Renal cortical epithelial cell (primary cell): ENCODE results near the gene RSPH9. TPM values are rescaled to one million over a fixed set of nuclear protein-coding genes. Genes with fewer than 3 reads are reported as not detected.
"Not testable (repeated sequence)": the region's sequence is repeated elsewhere in the genome, so short reads cannot be mapped to it uniquely, and the experiment has no call there.

ENCODE experiments used
- DNase-seq: peaks from one replicate; pipeline ENCODE4 v3.0.0-alpha.2; 2011; ENCODE audit warnings: low read depth
- total RNA-seq: library from RNA; depleted of rRNA; stranded (reverse); fragments of >200 nt; gene quantifications from 2 replicates; pipeline ENCODE4 v1.2.3, GENCODE V29; 2014

RSPH9 gene
- total RNA-seq, 1 donor from 2014 or later = 0.35 TPM

DNA sequence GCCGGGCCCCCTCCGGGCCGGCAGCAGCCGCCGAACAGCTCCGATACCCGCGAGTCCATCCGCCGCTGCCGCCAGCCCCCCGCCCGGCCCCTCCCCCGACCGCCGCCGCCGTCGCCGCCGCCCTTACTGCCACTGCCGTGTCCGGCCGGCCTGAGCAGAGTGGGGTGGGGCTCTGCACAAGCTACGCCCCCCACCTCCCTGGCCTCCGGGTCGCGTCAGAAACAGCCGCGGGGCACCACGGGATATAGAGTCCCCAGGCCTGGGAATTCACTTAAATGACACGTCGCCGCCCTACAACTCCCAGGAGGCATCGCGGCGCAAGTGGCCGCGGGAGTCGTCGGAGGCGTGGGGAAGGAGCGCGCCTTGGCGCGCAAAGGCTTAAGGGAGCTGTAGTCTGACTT is 15.7 kb upstream of the RSPH9 start, which contains the start of gene GTPBP2:
GTPBP2 (minus strand) TSS at position 161 of the 401 bp plus-strand sequence; CDS start at position 59, 102 bp downstream.
- DNase-seq = peak; percentile 97

DNA sequence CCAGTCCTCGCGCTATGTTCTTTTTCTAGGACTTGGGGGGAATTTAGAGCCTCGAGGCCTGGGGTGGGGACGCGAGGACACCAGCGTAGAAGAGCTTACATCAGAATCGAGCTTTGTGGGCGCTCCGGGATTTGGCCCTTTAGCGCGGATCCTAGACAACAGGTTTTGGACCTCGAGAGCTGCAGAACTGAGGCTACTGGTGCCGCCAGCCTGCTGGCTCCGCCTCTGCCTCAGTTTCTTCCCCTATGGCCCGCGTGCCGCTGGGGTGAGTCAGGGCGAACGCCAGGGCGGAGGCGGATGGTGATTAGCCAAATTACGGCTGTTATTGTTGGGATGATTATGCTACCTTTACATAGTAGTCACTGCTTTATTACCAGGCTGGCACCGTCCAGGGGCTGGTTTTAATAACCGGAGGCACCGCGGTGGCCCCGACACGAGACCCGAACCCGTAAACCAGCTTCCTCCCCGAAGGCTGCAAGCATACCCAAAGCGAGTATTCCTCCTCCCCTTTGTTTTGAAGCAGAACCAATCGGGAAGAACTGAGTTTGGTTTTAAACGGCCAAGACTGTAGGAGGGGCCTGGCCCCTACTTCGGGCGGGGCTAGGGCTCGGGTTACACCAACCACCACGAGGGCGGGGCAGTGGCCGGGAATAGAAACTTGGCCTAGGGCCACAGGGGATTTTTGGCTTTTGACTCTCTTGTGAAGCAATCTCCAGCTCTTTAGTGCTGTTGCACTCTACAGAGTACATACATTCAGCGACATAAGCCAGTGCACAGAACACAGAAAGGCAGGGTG is 15.1 kb upstream of the RSPH9 start:
- peak; percentile 96 for DNase-seq

DNA sequence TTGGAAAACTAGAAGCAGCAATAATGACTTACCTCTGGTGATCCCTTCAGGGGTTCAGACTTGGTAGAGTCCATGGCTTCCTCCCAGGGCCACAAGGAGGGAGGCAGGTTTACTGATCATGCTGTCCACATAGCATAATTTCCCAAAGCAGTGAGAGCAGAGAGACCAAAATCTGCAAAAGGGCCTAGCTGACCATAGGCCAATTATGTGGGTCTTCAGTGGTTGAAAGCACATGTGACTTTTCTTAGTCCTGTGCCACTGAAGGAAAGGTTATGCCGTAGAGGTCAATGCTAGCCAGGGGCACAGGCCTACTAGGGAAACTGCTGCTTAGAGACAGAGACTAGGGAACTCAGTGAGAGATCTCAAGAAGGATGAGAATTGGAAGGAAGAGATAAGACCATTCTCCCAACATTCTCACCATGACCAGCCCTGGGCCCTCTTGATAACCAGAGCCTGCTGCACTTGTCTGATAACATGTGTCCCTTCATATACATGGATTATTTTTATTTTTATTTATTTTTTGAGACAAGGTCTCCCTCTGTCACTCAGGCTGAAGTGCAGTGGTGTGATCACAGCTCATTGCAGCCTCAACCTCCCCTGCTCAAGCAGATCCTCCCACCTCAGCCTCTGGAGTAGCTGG is 13.7 kb upstream of the RSPH9 start:
- DNase-seq = no peak

DNA sequence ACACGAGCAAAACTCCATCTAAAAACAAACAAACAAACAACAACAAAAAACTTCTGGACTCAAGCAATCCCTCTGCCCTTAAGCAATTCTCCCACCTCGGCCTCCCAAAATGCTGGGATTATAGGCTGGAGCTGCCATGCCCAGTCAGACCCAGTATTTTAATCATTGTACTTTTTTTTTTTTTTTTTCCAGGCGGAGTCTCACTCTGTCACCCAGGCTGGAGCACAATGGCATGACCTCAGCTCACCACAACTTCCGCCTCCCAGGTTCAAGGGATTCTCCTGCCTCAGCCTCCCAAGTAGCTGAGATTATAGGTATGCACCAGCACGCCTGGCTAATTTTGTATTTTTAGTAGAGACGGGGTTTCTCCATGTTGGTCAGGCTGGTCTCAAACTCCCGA is 11.8 kb upstream of the RSPH9 start:
- DNase-seq = not testable (repeated sequence)

DNA sequence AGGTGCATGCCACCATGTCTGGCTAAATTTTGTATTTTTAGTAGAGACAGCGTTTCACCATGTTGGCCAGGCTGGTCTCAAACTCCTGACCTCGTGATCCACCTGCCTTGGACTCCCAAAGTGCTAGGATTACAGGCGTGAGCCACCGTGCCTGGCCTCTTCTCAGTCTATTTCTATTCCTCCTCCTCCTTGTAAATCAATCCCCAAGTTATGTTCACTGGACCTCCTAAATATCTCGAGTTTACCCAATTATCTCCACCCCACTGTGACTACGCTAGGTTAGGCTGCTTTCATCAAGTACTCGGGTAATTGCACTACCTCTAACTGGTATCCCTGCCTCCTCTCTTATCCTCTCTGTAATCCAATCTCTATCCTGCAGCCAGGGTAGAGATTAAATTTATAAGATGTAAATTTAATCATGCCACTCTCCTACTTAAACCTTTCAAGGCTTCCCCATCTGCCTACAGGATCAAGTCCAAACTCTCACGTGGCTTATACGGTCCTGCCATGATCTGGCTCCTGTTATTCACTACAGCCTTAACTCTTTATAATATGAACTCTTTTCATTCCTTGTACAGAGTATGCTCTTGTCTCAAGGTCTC is 10.0 kb upstream of the RSPH9 start:
- DNase-seq = no peak

DNA sequence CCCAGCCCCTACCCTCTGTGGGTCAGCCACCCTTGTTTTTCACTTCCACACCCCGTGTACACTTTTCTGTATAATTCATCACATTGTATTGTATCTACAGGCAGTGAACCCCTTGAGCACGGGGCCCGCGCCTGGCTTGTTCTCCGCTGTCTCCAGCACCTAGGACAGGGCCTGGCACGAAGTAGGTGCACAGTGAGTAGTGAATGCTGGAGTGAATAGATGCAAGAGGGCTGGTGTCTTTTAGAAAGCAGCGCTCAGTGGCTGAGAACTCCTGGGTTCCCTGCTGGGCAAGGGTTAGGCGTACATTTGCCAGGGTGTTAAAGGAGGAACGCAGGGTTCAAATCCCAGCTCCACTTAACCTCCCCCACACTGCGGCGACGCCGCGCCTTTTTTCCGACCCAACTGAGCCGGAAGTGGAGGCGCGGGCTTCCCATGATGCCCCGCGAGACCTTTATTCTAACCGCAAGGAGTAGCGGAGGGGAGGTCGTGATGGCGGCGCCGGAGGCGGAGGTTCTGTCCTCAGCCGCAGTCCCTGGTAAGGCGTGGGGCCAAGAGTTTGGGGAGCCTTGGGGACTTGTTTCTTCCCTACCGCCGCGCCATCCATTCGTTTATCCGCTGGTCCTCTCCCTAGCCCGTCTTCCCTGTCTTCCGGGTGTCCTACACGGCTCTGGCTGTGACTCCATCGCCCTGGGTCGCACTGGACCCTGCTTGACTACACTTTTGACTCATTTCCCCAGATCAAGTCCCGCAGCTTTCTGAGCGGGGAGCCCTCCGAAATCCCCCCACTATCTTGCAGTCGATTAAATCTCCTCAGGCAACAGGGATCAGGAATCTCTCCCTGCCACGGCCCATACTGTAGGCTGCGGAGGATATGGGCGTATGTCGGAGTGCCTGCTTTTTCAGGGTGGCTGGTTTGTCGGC is 9.2 kb upstream of the RSPH9 start, which contains the start of gene MAD2L1BP:
MAD2L1BP (plus strand) TSS at position 454 of the 921 bp plus-strand sequence; CDS start at position 490, 36 bp downstream.
- DNase-seq = peak; percentile 46

DNA sequence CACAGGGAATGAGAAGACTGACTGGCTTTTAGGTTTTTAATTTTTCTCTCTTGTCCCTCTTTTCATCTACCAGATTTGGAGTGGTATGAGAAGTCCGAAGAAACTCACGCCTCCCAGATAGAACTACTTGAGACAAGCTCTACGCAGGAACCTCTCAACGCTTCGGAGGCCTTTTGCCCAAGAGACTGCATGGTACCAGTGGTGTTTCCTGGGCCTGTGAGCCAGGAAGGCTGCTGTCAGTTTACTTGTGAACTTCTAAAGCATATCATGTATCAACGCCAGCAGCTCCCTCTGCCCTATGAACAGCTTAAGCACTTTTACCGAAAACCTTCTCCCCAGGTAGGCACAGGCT is 8.6 kb upstream of the RSPH9 start:
- peak; percentile 9 for DNase-seq

DNA sequence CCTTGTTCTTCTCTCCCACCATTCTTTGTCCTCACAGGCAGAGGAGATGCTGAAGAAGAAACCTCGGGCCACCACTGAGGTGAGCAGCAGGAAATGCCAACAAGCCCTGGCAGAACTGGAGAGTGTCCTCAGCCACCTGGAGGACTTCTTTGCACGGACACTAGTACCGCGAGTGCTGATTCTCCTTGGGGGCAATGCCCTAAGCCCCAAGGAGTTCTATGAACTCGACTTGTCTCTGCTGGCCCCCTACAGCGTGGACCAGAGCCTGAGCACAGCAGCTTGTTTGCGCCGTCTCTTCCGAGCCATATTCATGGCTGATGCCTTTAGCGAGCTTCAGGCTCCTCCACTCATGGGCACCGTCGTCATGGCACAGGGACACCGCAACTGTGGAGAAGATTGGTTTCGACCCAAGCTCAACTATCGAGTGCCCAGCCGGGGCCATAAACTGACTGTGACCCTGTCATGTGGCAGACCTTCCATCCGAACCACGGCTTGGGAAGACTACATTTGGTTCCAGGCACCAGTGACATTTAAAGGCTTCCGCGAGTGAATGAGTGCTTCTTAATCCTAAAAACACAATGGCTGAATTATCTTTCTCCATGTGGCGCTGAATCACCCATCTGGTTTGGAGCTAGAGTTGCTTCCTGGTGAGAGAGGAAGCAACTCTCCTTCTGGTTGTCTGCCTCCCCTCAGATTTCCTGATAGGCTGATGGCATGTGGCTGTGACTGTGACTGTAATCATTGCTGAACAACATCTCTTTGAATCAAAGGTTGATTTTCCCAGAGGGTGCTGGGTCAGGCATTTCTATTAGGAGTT is 4.6 kb upstream of the RSPH9 start:
- no peak for DNase-seq

DNA sequence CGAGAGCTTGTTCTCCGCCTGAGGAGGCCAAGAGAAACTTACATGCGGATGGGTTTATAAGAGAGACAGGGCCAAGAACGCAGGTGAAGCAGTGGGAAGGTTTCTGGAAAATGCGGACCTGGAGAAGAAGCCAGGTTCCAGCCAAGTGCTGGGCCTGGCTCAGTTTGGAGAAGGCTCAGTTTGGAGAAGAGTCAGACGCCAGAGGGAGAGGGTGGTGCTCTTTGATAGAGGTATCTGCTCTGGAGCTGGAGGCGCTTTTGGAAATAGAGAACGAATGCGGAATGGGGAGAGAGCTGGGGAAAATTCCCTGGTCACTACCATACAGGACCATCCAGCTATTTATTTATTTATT is 753 bp downstream of the RSPH9 start:
- no peak for DNase-seq

DNA sequence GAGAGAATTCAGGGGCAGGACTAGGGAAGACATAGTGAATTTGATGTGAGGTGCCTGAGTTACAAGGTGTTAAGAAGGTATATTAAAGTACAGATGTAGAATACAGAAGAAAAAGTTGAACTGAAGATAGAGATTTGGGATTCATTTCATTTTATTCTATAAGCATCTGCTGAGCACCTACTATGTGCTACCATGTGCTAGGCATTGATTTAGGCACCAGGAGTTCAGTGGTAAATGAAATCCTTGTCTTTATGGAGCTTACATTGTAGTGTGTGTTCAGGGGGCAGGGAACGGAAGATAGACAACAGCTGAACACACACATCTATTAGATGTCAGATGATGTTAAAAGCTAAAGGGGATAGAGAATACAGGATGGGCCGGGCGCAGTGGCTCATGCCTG is 2.8 kb downstream of the RSPH9 start:
- no peak for DNase-seq

DNA sequence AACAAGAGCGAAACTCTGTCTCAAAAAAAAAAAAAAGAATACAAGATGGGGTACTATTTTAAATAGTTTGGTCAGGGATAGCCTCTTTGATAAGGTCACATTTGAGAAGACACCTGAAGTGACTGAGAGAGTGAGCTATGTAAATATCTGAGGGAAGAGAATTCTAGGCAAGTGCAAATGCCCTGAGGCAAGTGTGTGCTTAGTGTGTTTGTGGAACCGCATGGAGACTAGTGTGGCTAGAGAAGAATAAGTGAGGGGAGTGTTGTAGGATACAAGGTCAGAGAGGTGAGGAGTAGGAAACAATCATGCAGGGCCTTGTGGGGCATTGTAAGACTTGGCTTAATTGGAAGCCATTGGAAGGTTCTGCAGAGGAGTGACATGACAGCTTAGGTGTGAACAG is 3.4 kb downstream of the RSPH9 start:
- DNase-seq = no peak

DNA sequence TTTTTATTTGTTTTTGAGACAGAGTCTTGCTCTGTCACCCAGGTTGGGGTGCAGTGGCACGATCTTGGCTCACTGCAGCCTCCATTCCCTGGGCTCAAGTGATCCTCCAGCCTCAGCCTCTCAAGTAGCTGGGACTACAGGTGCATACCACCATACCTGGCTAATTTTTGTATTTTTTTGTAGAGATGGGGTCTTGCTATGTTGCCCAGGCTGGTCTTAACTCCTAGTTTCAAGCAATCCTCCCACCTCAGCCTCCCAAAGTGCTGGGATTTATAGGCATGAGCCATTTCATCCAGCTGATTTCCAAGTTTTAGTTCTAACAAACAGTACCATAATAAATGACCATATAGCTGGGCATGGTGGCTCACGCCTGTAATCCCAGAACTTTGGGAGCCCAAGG is 8.0 kb downstream of the RSPH9 start:
- DNase-seq = not testable (repeated sequence)

DNA sequence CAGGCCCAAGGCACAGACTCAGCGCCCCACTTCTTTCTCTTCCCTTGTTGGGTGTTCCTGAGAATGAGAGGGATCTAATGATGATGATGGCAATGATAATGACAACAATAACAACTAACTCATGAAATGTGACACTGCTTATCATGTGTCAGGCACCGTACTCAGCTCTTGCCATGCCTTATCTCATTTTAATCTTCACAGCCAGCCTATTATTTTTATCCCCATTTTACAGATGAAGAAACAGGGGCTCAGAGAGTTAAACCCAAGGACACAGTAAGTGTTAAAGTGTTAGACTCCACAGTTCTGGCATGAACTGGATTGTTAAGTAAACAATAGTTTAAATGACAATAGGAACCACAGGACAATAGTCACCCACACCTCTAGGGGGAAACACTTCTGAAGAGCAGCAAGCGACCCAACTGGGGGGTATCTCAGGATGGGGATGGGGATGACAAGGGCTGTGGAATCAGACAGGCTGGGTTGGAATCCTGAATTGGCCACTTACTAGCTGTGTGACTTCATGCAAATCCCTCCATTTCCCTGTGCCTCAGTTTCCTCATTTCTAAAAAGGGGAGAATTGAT is 12.5 kb downstream of the RSPH9 start:
- DNase-seq = no peak

DNA sequence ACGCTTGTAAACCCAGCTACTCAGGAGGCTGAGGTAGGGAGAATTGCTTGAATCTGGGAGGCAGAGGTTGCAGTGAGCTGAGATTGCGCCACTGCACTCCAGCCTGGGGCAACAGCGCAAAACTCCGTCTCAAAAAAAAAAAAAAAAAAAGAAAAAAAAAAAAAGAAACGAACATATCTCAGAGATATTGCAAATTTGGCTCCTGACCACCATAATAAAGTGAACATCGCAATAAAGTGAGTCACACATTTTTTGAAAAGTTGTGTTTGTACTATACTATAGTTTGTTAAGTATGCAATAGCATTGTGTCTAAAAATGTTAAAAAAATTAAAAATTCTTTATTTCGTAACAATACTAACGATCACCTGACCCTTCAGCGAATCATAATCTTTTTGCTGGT is 13.3 kb downstream of the RSPH9 start:
- DNase-seq = no peak

DNA sequence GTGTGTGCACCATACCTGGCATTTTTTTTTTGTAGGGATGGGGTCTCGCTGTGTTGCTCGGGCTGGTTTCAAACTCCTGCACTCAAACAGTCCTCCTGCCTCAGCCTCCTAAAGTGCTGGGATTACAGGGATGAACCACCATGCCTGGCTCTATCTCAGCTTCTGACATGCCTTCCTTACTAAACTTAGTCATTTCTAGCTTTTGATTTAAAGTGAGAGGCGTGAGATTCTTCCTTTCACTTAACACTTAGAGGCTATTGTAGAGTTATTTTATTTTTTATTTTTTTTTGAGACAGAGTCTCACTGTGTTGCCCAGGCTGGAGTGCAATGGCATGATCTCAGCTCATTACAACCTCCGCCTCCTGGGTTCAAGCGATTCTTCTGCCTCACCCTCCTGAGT is 18.1 kb downstream of the RSPH9 start:
- DNase-seq = not testable (repeated sequence)

DNA sequence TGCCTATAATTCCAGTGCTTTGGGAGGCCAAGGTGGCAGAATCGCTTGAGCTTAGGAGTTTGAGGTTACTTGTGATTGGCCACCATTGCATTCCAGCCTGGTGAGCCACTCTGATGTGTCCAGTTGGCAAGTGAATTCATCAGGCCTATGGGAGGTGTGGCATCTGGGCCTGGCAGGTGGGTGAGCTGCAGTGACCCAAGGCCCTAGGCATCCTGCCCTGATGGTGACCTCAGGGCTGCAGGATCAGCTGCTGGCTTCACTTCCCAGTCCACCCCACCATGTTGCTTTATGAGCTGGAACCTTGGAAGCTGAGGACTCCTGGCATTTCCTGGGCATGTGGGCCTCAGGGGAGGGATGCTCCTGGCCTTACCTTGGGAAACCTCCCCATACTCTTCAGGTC is 20.5 kb downstream of the RSPH9 start:
- DNase-seq = peak; percentile 75

DNA sequence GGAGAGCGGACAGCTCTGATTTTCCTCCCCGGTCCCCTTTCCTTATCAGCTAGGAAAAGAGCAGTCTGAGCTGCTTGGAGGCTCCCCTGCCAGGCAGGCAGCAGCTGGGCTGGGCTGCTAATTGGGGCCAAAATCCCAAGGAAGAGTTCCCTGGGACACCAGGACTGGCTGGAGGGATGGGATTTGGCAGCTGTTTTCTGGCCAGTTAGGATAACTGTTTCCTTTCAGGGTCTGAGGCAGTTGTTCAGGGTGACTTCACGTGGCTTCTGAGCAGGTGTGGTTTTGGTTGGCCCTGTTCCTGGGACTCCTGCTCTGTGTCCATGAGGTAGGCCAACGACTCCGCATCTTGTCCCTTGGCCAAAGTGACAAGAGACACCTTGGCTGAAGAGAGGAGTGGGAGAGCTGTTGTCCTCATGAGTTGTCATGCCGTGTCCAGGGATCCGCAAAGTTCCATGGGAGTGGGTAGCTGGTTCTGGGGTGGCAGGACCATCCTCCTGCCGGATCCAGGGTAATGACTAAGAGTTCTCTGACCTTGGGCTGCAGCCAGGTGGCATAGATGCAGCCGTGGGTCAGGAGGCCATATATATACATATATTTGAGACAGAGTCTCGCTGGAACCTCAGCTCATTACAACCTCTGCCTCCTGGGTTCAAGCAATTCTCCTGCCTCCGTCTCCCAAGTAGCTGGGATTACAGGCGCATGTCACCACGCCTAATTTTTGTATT is 21.5 kb downstream of the RSPH9 start:
- DNase-seq = no peak

DNA sequence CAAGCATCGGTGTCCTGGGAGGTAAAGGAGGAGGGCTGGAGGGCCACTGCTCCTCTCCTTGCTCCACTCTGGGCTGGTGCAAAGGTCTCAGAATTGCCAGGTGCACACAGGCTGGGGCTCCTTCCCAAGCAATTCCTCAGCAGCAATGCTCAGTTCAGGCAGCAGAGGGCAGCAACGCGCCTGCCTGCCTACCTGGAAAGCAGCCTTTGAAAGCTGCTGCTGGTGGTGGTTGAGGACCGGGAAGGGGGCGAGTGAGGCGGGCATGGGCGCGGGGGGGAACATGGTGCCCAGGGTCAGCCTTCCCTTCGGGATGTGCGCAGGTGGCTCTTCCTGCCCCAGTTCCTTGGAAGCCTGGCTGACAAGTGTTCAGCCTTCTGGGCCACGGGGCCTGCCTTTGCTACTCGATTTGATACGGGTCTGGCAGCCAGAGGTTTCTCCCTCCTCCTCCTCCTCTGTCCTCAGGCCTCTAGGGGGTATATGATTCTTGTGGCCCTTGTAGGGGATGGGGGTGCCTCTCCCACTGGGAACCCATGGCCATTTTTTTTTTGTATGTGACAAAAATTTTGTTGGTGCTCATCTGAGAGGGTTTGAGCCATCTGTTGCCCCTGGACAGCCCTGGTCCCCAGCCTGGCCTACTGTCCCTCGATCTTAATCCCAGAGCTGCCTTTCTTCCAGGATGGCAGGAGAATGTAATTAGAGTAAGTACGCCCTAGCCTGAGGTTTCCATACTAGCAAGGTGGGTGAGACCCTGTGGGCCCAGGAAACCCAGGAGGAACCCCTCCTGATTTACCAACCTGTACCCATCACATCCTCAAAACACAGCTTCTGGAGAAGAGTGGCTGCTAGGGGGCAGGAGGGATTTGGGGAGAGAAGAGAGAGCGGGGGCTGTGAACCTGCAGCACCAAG is 22.7 kb downstream of the RSPH9 start:
- DNase-seq = peak; percentile 56
